ENCODE results near the gene TBKBP1.

GRCh38 chr17:47711366-47712099 is 17.6 kb downstream of the TBKBP1 start:
- TF ChIP-seq CTCF (IDR thresholded peaks at IDR 0.05) (no peak), EP300 (IDR thresholded peaks at IDR 0.05) (no peak), POLR2A (IDR thresholded peaks at IDR 0.05) (no peak)

Measured in tibial nerve (tissue), 4 donors.